GM19023 (cell line): ENCODE measurements around the gene MTUS2.

Experiments
- ATAC-seq: cut with Tn5 transposase; IDR thresholded peaks from one replicate; pipeline ENCODE4 v1.9.1; 2021; ENCODE audit warnings: mild to moderate bottlenecking, moderate library complexity; ENCODE audit not compliant: unreplicated experiment

The MTUS2 gene

DNA sequence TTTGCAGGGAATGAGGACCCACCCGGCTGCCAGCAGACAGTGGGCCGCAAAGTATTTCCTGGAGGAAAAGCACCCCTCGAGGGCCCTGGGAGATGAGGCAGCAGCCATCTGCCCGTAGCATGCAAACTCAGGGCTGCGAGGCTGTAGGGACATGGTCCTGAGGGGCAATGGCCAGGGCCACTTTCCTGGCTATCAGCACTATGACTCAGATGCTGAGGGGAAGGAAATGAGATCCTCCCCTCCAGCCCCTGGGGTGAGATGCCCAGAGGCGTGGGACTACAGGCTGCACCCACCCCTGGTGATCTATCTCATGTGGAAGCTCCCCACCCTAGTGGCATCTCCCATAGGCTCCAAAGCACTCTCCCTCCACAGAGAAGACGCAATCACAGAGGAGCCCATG, 695.2 kb downstream of the MTUS2 start:
- no peak for ATAC-seq

DNA sequence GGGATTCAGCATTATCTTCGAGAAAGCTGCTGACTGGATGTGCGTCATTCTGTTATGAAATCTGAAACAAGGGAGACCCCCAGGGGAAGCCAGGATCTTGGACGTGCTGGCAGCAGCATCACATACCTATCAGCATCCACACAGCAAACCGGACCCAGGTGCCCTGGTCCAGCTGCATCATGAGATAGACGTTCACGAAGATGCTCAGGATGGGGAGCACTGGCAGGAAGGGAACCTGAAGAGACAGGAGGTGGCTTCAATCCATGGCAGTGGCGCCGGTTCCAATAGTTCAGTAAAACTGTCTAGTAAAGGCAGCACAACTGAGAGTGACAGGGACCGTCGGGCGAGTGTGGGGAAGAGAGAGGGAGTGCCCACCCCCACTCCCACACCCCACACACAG, 695.9 kb downstream of the MTUS2 start:
- no peak for ATAC-seq

DNA sequence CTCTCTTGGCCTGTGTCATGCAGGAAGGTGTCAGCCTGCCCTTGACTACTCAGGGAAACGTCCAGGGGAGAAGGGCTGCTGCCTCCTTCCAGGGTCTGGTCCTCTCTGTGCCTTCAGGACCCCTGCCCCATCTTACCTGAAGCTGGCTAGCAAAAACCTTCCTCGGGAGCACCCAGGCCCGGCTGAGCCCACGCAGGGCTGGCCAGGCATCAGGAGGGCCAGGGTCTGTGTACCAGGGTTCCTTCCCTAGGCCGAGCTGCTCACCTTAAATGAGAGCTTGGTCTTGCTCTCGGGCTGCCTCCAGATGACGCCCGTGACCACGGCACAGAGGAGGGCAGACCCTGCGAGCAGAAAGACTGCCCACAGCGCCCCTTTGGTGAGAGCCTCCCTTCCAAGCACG, 696.7 kb downstream of the MTUS2 start:
- no peak for ATAC-seq

DNA sequence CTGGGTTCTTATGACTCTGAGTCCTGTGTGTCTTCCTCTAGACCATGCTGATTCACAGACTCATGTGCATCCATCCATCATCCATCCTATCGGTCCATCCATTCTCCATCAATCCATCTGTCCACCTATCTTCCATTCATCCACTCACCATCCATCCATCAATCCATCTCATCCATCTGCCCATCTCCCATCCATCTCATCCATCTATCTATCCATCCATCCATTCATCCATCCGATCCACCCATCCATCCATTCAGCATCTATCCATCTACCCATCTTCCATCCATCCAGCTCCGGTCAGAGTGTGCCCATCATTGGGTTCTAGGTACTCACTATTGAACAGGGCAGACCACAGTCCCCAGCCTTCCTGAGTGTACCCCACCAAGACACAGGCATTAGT, 699.8 kb downstream of the MTUS2 start:
- ATAC-seq, result no peak

DNA sequence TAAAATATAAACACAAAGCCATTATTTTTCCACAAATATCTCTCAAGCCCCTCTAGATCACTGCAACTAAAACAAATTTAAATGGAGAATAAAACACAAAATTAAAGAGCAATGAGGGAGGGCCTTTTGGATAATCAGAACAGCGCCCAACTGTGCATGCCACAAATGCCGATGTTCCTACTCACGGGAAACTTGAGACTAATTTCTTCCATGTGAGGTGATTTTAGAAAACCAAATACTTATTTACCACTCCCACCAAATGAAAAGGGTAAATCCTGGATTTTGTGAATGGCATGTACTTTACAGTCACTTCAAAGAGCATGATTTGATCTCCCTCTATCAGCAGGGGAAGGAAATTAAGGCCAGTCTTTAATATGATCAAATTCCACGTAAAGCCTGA, 700.5 kb downstream of the MTUS2 start:
- no peak for ATAC-seq

DNA sequence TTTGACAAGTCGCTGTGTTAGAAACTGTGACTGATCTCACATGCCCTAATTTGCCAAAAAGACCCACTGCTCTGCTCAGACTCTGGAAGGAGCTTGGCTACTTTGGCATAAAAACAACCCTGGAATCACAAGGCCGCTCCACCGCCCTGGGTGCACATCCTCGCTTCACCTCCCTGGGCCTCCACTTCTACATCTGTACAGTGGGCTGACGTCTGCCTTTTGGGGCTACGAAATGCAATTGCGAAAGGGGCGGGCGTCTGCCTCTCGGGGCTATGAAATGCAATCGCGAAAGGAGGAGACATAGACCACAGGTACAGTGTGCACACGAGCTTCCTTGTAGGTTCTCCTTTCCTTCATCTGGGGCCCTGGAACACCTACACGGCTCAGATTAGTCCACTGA, 701.2 kb downstream of the MTUS2 start:
- no peak for ATAC-seq

DNA sequence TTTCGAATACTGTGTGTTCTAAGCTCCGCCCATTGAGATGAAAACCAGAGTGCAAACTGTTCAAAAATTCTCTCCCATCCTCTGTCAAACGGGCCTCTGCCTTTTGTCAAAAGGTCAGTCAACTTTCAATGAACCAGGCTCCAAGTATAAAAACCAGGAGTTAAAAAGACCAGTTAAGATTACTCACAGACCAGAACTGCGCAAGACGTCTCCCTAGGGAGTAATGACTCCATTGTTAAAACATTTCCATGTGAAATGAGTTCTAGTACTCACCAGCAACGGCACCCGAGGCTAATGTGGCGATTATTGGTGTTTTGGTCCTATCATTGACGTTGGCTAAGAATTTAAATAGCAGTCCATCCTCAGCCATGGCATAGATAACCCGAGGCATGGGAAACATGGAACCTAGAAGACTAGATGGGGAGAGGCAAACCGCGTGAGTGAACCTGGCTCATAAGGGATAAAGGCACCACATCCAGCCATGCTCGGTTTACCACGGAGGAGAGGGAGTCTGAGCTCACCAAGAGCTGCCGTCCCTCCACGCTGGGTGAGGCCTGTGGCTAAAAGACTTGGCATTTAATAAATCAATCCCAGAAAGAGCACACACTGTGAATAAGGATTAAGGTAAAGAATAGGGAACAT, 702.0 kb downstream of the MTUS2 start:
- ATAC-seq, result no peak

DNA sequence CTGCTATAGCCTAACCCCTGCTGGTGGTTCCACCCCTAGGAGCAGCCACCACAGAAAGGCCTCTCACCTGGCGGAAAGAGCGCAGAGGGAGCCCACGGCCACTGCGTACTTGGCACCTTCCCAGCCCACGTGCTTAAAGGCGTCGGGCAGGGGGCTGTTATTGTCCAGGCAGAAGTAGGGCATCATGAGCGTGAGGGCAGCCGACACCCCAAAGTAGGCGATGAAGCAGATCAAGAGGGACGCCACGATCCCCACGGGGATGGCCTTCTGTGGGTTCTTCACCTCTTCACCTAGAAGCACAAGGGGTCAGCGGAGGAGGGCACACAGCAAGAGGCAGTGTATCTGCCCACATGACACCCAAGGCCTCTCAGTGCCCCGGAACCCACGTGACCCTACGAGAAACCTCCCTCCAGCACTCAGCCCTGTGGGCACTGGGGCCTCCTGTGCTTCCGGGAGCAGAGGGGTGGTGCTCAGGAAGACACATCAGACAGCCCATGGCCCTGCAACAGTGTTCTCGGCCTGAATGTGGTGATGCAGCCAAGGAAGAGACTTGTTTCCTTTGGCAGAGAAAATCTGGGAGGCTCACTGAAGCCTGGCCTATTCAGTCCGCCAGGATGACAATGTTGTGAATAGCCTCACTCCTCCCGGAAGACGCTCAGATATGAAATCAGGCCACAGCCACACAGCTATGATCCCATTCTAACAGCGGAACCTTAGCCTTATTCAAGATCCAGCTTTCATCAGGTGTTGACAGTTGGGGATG, 703.2 kb downstream of the MTUS2 start:
- ATAC-seq, result no peak

DNA sequence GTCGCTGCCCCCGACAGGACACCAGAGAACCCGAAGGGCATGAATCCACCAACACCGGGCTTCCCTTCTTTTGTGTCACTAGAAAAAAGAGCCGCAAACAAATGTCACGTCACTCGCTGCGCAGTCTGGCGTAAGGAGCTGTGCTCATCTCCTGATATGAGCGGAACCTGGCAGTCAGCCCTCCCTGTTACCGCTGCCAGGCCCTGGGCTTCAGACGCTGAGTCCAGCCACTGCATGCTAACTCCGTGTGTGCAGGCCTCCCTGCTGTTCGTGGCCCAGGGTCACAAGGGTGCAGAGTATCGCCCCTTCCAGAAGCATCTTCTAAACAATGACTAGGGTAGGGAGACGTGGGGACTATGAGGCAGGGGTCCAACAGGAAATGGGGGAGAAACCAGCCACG, 704.0 kb downstream of the MTUS2 start:
- ATAC-seq, result no peak

DNA sequence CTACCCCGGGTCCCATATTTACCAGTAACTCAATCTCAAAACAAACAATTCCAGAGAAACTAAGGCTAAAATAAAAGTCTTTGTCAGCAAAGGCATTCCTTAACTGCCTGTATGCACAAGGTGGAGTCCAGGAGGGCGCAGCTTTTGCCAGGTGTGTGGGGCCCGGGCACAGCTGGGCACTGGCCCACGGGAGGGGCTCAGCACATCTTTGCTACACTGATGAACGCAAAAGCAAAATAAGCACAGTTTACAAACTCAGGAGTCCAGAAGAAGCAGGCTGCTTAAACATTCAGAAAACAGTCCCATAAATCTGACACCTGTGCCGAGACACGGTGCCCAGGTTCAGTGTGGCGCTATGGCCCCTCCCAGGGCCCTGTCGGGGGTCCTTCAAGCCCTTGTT, 704.5 kb downstream of the MTUS2 start:
- ATAC-seq, result no peak

DNA sequence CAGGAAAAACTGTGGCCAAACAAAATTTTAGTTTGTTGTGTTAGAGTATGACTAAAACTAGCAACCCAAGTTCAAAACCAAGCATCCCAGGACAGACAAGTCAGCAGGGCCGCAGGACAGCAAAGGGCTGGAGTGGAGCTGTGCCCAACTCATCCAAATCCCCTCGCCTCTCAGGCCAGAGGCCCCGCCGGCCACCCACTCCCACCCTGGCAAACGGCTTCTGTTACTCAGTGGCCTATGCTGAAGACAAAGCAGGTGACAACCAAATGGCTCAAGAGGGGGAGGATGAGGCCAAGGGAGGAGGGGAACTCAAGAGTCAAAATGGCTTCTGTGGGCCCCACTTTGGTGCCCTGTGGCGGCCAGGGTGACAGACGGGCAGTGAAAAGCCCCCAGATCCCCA, 705.6 kb downstream of the MTUS2 start:
- no peak for ATAC-seq

DNA sequence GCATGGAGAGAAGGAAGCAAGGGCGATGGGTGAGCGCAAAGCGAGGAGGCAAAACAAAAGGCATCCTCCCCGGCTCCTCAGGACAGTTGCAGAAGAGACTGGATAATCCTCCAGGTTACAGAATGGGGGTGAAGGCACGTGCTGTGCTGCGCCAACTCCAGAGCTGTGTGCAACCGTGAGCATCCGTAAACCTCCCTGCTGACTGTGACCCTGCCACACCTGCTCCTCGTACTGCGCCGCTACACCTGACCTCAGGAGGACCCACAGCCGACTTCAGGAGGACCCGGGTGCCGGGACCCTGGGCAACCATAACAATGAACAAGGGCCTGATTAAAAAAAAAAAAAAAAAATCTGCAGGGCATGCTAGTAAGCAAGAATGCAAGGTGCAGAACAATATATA, 706.6 kb downstream of the MTUS2 start:
- no peak for ATAC-seq

DNA sequence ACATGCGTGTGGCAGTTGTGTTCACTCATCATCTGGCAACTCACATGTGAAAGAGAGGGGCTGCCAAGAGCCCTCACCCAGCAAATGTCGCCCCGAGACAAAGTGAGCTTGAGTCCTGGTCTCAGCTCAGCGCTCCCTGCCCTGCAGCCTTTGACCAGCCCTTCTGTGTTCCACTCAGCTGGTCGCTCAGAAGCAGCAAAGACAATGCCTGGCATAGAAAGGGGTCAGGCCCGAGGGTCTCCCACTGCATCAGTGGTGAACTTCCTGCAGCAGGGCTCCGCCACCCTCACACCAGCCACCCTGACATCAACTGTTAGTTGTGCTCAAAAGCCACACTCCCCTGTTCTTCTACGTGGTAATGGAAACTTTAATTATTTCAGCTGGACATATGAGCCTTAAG, 707.4 kb downstream of the MTUS2 start:
- no peak for ATAC-seq

DNA sequence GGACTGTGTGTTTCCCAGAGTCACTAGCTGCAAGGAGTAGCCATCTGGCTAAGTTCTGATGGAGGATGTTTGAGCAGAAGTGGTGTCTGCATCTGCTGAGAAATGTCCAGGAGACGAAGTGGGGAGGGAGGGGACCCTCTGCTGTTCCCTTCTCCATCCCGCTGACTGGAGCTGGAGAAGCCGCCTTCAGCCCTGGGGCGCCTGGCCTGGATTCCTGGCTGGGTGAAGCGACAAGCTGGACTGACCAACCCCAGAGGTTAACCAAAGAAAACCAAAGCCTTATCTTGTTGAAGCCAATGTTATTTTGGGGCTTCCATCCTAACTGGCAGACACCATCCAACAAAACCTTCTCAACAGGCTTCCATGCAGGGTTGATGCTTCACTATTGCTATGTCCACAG, 707.8 kb downstream of the MTUS2 start:
- no peak for ATAC-seq

DNA sequence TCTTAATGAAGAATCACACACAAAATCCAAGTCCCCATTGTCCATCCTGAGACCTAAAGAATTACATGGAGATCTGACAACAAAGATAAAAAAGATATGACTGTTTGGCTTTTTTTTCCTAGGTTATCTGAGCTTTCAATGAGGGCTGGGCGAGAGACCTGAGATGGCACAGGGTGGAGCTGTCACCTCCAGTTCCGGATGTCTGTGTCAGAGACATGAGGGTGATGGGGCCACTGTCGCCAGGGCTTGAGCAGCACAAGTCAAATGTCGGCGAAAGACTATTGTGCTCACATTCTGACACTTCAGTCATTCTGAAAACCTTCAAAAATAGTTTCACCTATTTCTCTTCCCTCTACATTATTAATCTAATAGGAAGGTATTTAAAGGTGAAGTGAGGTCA, 709.6 kb downstream of the MTUS2 start:
- ATAC-seq, result no peak

DNA sequence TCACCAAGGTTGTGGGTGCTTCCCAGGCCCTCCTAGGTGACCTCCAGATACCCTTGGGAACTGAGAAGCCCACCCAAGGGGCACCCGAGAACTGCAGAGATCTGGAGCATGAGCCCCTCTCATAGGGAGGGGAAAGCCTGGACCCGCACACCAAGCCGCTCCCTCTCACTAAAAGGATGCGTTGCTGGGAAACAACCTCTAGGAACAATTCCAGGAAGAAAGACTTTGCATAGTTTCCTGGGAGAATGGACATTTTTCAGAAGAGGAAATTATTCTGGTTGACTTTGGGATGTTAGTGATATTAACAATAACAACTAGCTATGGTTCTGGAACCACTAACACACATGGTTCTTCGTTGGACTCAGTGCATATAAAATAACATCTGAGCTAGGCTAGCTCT, 710.8 kb downstream of the MTUS2 start:
- no peak for ATAC-seq

DNA sequence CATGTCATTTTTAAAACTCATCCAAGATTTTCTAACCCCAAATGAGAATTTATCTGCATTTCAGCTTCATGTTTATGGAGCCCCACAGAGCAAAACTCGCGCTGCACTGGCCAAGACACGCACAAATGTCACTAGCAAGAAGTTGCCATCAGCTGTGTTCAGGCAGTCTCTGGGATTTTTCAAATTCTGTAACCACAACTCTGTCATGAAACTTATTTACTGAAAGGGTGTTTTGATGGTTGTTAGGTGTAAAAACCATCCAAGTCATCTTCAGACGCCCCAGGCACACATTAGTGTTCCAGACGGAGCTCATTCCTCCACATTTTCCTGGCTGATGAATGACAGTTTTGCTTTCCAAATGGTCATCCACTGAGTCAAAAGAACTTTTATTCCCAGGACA, 712.0 kb downstream of the MTUS2 start:
- no peak for ATAC-seq

DNA sequence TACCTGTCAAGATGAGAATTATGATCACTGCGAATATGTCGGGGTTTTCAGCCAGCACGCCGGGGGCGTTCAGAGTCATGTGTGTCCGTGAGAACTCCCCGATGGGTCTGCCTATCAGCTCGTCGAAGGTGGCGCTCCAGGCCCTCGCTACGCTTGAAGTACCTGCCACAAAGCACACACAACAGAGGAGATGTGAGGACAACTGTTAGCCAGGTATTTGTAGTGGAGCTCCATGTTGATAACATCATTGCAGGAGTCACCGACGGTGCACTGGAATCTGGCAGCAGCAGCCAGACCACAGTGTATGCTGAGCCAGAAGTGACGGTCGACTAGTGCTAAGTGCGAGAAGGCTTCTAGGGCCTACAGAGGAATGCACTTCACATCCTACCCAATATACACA, 712.7 kb downstream of the MTUS2 start:
- no peak for ATAC-seq

DNA sequence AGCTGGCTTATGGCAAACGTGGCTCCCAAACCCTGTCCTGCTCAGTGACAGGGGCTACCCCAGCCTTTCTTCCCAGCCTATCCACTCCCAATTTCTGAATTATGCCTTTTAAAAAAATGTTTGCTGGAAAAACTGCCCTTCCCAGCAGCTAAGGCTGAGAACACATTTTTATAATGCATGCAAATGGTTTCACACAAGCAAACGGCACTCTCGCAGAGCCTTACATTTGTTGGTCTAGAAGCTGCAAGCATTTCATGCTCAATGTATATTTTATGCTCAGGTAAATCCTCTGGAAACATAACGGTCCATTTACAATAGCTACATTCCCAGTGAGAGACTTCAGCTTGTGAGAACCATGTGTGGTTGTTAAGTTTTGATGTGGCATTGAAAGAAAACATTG, 713.9 kb downstream of the MTUS2 start:
- no peak for ATAC-seq

DNA sequence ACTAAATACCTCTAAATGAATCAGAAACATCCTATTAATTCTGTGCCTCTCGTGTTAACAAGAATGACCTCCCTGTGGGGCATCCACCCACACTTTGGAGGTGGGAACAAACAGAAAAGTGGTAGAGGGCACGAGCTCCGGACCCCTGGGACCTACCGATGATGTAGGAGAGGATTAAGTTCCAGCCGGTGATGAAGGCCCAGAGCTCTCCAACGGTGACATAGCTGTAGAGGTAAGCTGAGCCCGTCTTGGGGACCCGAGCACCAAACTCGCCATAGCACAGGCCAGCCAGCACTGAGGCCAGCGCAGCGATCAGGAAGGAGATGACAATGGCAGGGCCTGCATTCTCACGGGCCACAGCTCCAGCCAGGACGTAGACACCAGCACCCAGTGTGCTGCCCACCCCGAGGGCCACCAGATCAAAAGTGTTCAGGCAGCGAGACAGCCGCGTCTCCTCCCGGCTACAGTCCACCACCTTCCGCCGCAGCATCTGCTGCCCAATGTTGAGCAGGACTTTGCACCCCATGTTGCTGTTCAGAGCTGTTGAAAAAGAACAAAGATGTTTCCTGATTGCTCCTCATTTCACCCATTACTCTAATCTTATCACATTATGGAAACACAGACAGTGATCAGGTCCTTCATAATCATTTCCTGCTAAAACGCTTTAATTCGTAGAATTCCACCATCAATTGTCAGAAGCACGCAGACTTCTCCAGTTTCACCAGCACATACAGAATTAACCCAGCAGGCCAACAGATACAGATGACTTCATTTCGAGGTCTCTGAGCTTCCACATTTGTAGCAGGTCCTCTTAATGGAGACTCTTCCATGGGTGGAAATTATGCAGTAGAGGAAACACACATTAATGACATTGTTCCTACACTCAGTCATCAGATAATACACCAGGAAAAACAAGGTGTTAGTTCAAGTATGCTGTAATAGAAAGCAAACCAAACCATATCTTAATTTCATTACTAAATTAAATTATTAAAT, 715.8 kb downstream of the MTUS2 start:
- ATAC-seq, result no peak

DNA sequence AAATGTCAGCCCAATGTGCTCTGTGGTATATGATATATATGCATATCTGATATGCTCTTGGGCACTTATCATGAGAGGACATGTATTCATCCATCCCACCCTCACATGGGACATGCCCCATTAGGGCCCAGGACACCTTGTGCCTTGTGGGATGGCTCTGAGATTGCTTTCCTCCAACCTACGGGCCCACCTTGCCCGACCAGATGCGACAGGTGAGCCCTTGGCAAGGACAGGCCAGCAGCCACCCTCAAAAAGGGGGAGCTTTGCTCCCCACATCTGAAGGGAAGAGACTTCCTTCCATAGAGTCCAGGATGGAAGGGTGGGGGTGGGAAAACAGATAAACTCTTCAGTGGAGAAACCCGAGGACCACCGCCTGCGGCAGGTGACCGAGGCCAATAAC, 716.7 kb downstream of the MTUS2 start:
- ATAC-seq, result no peak
